Stimulated activated CD8-positive, alpha-beta memory T cell treated with anti-CD3 and anti-CD28 coated beads, Interleukin-7, amount 100 ng/mL, for 1 hour (primary cell): ENCODE data around the gene SYT2.
"Not testable (repeated sequence)": the region's sequence is repeated elsewhere in the genome, so short reads cannot be mapped to it uniquely, and the experiment has no call there.

Experiments used
- DNase-seq, 2 donors: peaks; one replicate each; pipeline ENCODE4 v3.0.0-alpha.2; 2020; ENCODE audit warnings: low read depth in 2 of 2

Gene SYT2

DNA sequence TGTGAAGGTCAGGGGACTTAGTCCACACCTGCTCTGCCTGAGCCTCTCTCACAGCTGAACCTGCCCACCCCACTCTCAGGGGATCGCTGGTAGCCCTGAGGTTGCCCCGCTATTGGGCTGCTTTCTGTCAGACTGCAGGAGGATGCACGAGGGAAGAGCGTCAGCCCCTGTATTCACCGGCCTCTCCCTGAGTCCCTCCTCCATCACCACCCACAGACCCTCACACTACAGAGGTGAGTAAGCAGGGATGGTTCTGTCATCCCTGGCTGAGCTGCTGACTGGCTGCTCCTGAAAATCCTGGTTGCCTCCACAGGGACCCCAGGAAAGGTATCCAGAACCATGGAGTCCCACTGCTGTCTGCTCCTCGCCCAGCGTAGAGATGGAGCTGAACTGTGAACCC, 118.7 kb downstream of the SYT2 start:
- DNase-seq = no peak

DNA sequence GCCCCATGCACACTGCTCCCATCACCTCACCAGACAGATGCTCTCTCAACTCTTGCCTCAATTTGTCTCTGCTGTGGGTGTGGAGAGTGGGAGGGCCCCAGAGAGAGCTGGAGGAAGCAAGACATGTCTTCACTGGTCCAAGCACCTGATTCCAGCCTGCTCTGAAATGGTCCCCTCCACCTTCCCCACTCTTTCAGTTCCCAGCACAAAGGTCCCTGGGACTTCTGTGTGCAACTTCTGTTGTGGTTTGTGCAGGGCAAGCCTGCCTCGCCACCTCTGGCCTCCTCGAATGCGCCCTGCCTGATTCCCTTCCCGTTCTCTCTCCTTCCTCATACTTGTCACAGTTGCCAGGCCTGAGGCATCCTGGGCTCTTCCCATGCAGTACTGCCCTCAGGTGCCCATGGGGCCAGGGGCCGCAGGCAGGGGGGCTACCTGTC, 119.3 kb downstream of the SYT2 start:
- DNase-seq = no peak

DNA sequence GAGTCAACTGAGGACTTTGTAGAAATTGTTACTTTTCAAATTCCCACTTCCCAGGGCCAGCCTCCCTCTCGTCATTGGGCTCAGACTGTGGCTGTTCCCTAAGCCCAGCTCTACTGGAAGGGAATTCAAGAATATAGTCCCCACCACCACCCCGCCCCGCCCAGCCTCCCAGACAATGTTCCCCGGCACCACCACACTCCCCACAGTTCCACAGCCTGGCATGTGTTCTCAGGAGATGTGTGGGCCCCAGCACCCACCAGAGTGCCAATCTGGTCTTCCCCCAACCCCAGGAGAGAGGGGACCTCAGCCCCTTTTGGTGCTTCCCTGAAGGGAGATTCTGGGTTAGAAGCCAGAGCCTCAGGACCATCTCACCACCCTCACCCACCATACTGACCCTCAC, 120.1 kb downstream of the SYT2 start:
- DNase-seq = no peak

DNA sequence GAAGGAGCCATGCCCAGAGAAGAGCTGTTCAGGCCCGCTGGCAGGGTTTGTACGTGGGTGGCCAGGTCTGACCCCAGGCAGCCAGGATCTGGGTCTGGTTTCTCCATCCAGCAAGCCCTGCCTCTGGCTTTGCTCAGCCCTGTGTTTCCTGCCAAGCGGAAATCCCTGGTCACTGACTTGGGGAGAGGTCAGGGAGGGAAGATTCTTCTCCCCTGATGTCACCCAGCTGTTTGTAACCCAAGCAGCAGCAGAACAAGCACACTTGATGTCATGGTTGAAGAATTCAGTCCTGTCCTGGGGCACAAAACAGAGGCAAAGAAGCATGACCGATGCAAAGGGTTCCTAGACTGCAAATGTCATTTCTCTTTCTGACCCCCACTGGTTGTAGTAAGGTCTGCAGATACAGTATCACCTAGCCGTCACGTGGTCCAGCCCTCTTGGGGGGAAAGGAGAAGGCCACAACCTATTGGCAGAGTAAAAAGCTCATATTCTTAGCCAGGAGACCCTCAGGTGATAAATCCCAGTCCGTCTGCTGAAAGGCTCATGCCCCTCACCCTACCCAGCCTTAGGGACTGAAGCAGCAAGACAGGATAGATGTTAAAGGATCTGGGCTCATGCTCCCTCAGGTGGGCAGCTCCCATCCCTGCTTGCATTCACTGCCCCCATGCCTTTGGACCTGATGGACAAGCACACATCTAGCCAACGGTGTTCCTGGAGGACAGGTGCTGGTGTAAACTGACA, 120.9 kb downstream of the SYT2 start:
- no peak for DNase-seq

GRCh38 chr1:202588503-202589189, 121.6 kb downstream of the SYT2 start:
- DNase-seq = no peak

- DNase-seq = no peak
Measured at GRCh38 chr1:202587859-202588485, 122.3 kb downstream of the SYT2 start.

- DNase-seq = no peak
Measured at GRCh38 chr1:202586871-202587270, 123.4 kb downstream of the SYT2 start.

GRCh38 chr1:202586018-202586821, 124.0 kb downstream of the SYT2 start:
- no peak for DNase-seq

- no peak for DNase-seq
Measured at GRCh38 chr1:202585590-202585933, 124.7 kb downstream of the SYT2 start.

DNA sequence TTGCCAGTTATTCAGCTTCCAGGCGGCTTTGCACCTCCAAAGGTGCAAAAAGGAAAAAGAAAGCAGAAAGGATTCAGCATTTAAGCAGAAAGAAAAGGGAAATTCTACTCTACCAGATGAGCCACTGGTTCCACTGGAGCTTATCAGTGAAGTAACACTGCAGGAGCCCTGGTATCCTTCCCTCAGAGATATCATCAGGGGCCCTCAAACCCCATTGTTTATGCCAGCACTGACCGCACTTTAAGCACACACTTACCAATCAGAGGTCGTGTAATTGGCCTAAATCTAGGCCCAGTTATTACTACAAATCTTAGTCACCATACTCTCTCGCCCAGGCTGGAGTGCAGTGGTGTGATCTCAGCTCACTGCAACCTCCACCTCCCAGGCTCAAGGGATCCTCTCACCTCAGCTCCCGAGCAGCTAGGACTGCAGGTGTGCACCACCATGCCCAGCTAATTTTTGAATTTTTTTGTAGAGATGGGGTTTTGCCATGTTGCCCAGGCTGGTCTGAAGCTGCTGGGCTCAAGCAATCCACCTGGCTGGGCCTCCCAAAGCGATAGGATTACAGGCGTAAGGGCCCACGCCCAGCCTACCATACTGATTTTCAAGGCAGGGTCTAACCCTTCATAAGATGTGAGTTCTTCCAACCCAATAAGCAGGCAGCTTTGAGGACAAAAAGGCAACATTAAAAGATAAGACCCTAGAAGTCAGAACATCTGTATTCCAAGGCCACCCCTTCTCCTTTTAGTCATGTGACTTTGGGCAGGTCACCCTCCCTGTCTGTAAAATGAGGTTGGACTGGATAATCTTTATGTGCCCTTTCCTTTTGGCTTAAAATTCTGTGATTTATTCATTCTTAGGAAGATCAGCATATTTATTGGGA, 125.3 kb downstream of the SYT2 start:
- DNase-seq = no peak

GRCh38 chr1:202582350-202582749, 127.9 kb downstream of the SYT2 start:
- DNase-seq = not testable (repeated sequence)

DNA sequence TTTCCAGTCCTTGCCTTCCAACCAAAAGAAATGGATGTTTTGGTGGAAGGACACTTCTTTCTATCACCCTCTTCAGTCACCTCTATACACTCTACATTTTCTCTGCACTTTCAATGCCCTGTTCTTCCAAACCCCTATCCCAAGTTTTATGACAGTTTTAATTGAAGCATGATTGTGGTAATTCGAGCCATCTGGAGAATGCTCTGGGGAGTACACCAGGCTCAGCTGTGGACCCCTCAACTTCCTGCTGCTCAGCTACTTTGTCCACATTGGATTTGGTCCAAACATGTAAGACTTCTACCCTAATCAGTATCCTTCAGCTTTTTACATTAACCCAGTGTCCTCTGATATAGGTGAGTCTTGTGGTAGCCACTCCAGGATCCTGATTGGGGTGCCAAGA, 129.6 kb downstream of the SYT2 start:
- no peak for DNase-seq

- no peak for DNase-seq
Measured at GRCh38 chr1:202579806-202580205, 130.4 kb downstream of the SYT2 start.

- no peak for DNase-seq
Measured at GRCh38 chr1:202578565-202578964, 131.7 kb downstream of the SYT2 start.

DNA sequence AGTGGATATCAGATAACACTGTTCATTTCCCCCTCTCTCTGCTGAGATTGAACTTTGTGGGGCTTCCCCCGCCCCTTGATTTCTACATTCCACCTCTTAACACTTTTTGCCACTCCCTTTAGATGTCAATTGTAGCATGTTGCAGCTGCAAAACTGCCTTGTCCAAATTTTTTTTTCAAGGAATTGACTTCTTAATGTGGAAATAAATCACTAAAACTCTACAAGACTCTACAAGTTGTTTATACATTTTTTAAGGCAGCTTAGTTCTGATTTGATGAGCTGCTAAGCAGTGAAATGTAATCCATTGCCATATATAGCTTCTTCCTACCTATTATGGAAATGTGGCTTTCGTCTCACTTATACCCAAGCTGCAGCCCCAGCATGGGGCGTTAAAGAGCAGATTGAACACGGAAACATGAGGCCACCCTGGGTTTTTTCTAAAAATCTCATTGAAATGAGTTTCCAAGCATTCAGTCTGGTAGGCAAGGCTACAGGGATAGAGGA, 132.2 kb downstream of the SYT2 start:
- DNase-seq = no peak

GRCh38 chr1:202577381-202577780, 132.9 kb downstream of the SYT2 start:
- DNase-seq = no peak

GRCh38 chr1:202576816-202577215, 133.4 kb downstream of the SYT2 start:
- DNase-seq = no peak

- DNase-seq = no peak
Measured at GRCh38 chr1:202575918-202576653, 134.2 kb downstream of the SYT2 start.

- no peak for DNase-seq
Measured at GRCh38 chr1:202572867-202573266, 137.4 kb downstream of the SYT2 start.

- no peak for DNase-seq
Measured at GRCh38 chr1:202571719-202572339, 138.4 kb downstream of the SYT2 start.
